Measurements from ENCODE around the gene KCNMA1.

GRCh38 chr10:77049146-77049545 is 588.5 kb downstream of the KCNMA1 start:
- no peak for TF ChIP-seq CTCF (IDR thresholded peaks at IDR 0.05)
- no peak for TF ChIP-seq POLR2A (IDR thresholded peaks at IDR 0.05)
